ENCODE measurements around the gene MEMO1.

DNA sequence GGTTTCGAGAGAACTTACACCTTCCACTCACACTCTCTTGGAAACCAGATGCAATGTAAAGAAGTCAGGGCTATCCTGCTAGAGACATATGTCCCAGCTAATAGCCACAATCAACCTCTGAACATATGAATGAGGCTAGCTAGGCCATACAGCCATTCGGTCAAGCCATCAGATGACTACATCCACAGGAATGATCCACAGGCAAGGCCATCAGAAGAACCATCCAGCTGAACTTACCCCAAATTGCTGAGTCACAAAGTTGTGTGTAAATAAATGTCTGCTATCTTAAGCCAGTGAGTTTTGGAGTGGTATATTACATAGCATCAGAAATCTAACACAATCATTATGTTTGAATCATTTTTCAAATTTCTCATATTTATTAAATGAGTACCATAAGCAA, 47.3 kb upstream of the MEMO1 start:
- TF ChIP-seq POLR2A (IDR thresholded peaks at IDR 0.05) (no peak), EP300 (IDR thresholded peaks at IDR 0.05) (no peak)
- TF ChIP-seq, protein P1, sequence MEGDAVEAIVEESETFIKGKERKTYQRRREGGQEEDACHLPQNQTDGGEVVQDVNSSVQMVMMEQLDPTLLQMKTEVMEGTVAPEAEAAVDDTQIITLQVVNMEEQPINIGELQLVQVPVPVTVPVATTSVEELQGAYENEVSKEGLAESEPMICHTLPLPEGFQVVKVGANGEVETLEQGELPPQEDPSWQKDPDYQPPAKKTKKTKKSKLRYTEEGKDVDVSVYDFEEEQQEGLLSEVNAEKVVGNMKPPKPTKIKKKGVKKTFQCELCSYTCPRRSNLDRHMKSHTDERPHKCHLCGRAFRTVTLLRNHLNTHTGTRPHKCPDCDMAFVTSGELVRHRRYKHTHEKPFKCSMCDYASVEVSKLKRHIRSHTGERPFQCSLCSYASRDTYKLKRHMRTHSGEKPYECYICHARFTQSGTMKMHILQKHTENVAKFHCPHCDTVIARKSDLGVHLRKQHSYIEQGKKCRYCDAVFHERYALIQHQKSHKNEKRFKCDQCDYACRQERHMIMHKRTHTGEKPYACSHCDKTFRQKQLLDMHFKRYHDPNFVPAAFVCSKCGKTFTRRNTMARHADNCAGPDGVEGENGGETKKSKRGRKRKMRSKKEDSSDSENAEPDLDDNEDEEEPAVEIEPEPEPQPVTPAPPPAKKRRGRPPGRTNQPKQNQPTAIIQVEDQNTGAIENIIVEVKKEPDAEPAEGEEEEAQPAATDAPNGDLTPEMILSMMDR (IDR thresholded peaks at IDR 0.05) = no peak
